NCI-H1417 (cell line): ENCODE data around the gene NAB2.
"Not testable (repeated sequence)": the region's sequence is repeated elsewhere in the genome, so short reads cannot be mapped to it uniquely, and the experiment has no call there.

ENCODE experiments used
- DNase-seq, 3 experiments: peaks; one replicate each; lab custom pipeline; 2025; lab: John Stamatoyannopoulos, UW

NAB2 gene

DNA sequence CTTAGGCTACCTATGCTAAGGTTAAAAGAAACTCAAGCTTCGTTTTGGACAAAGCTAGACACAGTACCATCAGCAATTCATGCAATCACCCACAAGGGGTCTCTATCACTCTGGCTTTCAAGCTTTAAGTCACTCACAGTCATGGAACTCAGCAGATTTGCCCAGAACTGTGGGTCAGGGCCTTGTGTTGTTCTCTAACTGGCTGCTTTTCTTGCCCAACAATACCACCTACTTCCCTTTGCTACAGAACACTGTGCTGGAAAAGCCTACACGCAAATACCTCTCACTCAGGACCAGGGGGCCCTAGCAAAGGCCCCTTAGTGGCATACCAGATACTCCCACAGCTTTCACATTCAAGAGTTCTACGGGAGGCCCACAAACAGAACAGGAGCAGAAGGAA is 19.4 kb upstream of the NAB2 start:
- peak; percentile 48 to 81 (median 58) for DNase-seq

DNA sequence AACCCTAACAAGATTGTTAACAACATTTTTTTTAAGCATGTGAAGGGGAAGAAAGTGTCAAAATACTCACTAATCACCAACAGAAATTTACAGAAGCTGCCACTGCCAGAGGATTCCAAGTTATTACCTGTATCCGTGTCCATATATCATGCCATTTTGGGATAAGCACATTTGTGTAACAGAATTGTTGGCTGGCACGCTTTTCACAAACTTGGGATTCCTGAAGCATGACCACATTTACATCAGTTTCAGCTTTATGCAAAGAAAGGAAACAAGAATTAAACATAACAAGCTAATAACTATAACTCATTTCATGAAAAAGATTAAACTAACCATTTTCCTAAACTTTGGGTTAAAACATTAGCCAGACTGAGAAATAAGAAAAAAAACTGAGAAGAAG is 16.3 kb upstream of the NAB2 start:
- no peak for DNase-seq

DNA sequence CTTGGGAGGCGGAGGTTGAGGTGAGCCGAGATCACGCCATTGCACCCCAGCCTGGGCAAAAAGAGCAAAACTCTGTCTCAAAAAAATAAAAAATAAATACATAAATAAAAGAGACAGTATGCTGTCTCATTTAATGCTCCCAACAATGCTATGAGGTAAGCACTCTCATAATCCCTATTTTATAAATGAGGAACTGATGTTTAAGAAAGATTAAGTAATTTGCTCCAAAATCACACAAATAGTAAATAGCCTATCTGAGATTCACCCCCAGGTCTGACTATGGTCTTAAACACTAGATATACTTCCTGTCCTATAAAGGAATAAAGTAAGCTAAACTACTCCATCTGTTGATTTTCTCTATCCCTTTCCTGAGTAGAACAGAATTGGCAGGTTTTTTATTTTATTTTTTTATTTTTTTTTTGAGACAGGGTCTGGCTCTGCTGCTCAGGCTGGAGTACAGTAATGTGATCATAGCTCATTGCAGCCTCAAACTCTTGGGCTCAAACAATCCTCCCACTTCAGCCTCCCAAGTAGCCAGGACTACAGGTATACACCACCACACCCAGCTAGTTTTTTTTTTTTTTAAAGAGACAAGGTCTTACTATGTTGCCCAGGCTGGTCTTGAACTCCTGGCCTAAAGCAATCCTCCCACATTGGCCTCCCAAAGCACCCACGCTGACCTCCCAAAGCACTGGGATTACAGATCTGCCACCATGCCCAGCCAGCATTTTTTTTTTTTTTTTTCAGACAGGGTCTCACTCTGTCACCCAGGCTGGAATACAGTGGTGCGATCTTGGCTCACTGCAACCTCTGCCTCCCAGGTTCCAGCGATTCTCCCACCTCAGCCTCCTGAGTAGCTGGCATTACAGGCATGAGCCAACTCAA is 15.1 kb upstream of the NAB2 start:
- DNase-seq = not testable (repeated sequence)

DNA sequence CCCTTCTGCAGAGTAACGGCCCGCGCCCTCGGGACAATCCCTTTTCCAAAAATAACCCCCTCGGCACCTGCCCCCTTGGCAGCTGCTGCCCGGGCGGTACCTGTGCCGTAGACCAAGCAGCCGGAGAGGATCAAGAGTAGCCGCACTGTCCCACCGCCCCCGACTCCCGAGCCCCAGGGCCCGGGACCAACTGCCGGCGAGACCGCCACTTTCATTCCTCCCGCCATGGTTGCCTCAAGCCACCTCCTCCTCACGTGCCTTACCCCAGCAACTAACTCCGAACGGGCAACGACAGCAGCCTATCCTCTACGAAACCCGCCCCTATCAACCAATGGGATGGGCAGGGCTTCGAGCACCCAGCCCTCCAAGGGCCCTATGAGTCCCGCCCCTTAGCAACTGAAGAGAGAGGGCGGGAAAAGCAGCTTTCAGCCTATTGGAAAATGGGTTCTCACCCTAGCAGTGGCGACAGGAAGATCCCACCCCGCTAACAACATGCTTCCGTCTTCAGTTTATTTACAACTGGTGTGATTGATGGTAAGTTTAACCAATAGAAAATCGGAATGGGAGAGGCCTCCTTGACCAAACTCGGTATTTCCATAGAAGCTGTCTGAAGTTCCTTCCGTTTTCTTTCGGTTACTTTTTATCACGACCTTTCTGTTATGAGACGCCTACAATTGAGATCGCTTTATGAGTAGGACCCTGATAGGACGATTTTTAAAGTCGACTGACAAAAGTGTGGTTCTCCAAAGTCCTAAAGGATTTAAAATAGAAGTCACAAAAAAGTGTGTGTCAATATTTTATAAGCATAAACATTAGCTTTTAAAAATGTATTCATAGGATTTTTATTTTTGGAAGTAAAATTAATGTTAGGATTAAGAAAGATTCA is 10.2 kb upstream of the NAB2 start, which contains the start of gene NEMP1:
Gene NEMP1 (minus strand): TSS at position 273 of the 886 bp plus-strand sequence. CDS start 46 bp downstream, at position 227.
- peak; percentile 100 for DNase-seq

DNA sequence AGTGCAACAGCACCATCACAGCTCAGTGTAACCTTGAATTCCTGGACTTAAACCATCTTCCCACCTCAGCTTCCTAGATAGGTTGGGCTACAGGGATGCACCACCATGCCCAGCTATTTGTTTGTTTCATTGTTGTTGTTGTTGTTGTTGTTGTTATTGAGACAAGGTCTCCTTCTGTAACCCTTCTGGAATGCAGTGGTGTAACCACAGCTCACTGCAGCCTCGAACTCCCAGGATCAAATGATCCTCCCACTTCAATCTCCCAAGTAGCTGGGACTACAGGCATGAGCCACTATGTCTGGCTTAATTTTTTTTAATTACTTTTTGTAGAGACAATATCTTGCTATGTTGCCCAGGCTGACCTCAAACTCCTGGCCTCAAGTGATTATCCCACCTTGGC is 9.1 kb upstream of the NAB2 start:
- DNase-seq = no peak

DNA sequence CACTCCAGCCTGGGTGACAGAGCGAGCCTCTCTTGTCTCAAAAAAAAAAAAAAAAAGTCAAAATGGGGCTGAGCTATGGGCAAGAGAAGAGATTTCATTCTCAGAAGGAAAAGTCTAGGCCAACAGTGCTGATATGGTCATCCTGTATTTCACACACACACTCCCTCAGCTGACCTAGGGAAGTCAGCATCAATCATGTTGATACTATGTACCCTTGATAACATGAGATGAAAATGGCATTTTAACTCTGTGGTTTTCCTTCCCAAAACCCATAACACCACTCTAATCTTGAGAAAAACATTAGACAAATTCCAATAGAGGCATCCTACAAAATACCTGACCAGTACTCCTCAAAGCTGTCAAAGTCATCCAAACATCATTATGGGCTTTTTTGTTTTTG is 8.1 kb upstream of the NAB2 start:
- no peak for DNase-seq

DNA sequence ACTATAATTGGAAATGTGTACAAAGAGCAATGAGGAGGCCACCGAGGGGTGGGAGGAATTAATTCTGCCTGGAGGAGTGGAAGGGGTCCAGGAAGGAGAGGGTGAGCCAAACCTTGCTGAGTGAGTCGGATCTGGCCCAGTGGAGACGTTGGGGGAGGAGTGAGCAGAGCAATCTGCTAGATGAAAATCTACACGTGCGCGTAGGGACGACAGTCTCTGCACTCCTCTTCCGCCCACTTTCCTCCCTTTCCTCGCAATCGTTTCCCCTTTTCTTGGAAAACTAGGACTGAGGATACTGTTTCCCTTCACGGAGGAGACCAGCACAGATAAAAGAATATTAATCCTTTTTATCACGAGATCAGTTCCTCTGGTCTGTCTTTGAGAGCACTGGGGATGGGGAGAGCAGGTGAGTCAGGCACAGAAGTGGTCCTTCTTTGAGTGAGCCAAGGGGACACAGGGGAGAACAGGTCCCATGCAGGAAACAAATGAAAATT is 2.9 kb upstream of the NAB2 start:
- no peak for DNase-seq

DNA sequence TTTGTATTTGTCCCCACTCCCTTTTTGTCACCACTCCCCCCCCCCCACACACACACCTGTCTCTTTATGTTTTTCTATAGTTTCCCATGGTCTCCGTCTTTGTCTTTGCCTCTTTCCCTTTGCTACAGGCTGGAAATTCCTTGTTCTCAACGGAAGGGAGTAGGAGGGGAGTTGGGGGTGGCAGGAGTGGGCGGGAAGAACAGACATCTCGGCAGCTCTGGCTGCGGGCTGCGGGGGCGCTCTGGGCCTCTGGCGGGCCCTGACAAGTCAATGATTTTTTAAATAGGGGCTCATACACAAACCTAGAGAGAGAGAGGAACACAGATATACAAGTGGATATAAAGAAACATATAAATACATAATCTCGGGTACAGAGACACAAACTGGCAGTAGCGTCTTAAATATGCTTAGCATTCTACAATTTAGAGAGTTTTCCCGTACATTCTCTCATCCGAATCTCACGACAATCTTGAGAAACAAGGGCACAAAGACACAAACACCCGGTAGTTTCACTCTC is 2.4 kb upstream of the NAB2 start:
- DNase-seq = peak in 2 of 3 experiments; percentile 56 to 67

DNA sequence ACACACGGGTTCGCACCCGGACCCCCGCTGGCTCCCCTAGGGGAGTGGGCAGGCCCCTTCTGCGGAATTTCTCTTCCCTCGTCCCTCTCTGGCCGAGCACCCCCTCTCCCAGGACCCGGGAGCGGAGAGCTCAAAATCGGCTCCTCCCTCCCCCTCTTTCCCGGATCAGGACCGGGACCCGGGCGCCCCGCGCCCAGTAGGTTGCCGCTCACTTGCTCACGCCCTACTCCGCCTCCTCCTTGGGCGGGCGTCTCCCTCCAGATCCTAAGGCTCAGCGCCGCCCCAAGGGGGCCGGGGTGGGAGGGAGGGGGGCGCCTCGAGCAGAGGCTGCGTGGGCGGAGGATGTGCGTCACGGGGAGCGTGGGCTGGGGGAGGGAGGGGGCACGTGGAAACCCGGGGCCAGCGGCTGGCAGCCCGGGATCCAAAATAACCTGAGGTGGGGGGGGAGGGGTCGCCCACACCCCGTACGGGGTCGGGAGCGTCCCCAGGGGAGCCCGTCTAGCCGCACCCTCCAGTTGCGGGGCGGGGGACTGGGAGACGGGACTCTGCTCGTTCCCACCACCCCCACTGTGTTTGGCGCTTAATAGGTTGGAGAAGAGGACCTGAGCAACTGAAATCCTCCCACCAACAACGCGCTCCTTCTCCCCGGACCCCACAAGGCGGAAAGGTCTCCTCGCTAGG is 1.8 kb upstream of the NAB2 start:
- peak; percentile 24 to 65 (median 51) for DNase-seq

DNA sequence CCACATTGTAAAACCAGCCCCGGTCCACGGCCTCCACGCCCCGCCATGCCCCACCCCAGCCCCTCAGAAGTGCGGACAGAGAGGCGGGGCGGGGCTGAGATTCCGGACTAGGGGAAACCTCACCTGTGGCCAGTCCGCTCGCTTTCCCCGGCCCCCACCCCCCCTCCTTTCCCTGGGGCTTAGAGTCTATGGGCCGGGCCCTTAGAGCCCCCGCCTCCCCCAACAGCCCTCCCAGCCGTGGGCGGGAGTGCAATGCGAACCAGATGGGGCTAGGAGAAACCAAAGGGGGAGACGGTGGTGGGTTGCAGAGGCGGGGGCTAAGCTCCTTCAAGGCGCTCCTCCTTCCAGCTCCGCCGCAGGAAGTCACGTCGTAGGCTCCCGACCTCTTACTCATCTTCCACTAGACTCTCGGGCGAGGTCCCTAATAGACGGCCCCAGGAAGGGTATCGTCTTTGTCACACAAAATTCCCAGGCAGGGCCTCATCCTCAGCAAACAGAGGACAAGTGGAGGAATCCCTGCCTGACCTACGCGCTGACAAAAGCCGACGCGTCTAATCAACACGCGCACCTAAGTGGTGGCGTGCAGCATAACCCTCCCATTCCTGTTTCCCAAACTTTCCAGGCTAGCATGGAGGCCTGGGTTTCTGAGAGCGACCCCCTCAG is 1.1 kb upstream of the NAB2 start:
- DNase-seq = peak; percentile 31 to 75 (median 64)

DNA sequence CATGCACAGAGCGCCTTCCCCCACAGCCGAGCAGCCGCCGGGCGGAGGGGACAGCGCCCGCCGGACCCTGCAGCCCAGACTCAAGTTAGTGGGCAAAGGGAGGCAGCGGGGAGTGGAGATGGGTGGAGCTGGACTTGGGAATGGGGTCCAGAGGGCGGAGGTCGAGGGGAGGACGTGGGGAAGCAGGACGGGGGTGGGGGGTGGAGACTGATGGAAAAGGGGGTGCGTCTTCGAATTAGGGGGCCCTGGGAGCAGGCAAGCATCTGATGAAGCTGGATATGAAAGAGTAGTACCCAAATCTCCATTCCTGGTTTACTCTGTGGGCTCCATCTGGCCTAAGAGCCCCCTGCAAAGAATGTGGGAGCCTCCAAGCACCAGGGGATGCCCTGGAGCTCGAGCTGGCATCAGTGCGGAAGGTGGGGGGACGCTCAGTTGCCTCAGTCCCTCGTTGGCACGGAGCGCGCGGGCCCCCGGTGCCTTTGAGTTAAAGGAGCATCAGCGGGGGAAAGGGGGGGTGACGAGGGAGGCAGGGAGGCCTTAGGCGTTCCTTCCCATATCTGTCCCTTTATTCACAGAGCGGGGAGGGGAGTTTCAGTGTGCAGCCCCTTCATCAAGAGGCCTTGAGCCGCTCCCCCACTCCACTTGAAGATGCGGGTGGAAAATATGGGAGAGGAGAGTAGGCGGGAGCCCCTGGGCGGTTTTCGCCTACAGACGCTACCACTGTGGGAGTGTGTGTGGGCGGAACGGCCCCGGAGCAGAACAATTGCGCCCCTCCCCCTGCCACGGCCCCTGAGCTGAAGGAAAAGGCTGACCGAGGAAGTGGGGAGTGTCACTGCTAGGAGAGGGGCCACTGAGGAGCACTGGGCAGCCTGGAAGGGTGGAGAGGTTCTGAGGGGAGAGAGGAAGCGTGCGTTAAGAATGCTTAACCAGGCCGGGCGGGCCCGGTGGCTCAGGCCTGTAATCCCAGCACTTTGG is 644 bp downstream of the NAB2 start:
- DNase-seq = peak; percentile 54 to 74 (median 67)

DNA sequence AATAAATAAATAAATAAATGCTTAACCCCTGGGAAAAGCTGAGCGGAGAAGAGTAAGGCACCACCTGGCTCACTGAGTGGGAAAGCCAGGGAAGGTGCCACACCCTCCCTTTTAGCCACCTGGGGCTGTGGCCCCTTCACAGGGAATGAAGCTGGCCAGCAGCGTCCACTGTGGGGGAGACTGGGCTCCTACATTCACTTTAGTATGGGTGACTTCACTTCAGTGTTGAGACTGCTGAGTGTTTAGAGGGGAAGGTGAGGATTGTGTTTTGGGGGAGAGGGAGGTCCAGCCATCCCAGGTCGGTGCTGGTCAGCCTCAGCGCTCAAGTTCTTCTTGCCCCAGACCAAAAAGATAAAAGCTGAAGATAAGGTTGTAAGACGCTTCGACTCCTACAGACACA is 1.6 kb downstream of the NAB2 start:
- DNase-seq = no peak

DNA sequence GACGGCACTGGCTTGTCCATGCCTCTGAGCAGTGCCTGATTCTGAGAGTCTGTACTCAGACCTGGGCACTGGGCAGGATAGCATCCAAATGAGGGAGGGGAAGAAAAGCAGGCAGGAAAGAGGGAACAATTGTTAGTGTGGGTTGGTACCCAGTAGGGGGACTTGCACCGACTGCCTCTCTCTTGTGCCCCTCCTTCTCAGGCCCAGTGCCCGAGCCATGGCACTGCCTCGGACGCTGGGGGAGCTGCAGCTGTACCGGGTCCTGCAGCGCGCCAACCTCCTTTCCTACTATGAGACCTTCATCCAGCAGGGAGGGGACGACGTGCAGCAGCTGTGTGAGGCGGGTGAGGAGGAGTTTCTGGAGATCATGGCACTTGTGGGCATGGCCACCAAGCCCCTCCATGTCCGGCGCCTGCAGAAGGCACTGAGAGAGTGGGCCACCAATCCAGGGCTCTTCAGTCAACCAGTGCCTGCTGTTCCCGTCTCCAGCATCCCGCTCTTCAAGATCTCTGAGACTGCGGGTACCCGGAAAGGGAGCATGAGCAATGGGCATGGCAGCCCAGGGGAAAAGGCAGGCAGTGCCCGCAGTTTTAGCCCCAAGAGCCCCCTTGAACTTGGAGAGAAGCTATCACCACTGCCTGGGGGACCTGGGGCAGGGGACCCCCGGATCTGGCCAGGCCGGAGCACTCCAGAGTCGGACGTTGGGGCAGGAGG is 2.2 kb downstream of the NAB2 start:
- no peak for DNase-seq

DNA sequence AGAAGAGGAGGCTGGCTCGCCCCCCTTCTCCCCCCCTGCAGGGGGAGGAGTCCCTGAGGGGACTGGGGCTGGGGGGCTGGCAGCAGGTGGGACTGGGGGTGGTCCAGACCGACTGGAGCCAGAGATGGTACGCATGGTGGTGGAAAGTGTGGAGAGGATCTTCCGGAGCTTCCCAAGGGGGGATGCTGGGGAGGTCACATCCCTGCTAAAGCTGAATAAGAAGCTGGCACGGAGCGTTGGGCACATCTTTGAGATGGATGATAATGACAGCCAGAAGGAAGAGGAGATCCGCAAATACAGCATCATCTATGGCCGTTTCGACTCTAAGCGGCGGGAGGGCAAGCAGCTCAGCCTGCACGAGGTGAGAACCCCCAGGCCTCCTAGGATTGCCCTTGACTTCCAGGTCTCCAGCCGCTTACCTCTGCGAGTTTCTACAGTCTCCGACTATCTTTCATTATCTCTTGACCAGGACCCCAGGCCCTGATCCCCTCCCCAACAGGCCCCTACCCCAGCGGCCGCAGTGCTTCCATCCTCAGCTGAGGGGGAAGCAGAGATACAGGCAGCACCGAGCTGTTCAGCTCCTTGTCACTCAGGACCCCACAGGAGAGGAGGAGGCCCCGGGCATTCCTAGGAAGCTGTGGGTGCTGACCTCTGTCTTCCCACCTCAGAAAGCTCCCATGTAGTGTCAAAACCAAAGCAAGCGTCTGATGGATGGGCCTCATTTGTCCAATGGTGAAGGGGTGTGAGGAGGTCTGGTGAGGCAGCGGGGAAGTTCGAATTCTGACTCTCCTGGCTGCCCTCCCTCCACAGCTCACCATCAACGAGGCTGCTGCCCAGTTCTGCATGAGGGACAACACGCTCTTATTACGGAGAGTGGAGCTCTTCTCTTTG is 3.0 kb downstream of the NAB2 start:
- no peak for DNase-seq

DNA sequence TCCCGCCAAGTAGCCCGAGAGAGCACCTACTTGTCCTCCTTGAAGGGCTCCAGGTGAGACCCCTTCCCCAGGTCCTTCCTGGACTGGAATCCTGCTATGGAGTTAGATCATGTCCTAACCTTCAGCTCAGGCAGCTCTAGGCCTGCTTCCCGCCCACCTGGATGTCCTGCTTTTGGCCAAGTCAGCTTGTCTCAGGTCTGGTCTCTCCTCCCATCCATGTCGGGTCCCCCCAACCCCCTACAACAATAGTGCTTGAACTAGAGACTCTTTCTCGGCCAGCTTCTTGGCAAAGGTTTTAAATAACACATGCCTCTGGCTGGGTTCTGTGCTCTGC is 3.6 kb downstream of the NAB2 start:
- DNase-seq = no peak

DNA sequence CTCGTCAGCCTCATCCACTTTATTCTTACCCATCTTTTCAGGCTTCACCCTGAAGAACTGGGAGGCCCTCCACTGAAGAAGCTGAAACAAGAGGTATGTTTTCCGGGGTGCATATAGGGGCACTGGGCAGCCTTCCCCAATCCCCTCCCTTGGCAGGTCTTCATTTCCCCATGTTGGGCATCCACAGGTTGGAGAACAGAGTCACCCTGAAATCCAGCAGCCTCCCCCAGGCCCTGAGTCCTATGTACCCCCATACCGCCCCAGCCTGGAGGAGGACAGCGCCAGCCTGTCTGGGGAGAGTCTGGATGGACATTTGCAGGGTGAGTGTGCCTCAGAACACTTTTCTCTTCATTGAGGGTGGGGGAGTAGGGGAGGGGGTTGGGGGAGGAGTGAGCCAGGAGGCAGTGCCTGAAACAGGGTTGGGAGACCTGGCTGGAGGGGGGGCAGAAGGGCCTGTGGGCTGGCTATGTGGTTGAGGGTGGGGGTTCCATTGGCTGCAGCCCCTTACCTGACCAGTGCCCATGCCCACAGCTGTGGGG is 4.0 kb downstream of the NAB2 start:
- no peak for DNase-seq

DNA sequence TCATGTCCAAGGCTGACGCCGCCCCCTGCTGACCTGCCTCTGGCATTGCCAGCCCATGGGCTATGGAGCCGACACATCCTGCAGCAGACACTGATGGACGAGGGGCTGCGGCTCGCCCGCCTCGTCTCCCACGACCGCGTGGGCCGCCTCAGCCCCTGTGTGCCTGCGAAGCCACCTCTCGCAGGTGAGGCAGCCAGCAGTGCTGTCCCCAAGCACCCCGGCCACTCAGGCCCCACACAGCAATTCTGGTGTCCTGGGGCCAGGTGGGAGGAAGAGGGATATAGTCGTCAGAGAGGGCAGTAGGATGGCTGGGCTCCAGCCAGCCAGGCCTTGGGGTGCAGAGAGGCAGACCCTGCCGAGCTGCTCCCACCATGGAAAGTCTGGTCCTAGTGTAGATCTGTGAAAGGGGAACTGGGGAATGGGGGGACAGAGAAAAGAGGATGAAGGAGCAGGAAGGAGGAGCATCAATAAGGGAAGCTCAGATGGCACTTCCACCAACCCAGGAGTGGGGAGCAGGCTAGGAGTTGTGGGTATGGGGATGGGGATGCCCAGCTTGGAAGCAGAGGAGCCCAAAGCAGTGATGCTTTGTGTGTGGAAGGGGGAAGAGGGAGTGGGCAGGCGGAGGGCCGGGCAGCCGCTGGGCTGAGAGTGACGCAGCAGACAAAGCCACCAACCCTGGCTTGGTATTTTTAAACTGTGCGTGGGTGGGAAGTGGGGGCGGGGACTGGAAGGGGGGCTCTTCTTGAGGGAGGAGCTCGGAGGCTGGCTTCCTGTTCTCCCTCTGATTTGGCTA is 4.7 kb downstream of the NAB2 start:
- no peak for DNase-seq
